ENCODE measurements around the gene RBM4.

DNA sequence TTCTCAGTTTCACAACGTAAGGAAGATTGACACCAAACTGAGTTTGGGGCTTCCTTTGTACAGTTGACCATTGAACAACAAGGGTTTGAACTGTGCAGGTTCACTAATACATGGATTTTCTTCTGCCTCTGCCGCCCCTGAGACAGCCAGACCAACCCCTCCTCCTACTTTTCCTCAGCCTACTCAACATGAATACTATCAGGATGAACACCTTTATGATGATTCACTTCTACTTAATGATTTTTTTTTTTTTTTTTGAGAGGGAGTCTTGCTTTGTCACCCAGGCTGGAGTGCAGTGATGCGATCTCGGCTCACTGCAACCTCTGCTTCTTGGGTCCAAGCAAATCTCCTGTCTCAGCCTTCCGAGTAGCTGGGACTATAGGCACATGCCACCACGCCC is 14.6 kb downstream of the RBM4 start:
- TF ChIP-seq, protein P1, sequence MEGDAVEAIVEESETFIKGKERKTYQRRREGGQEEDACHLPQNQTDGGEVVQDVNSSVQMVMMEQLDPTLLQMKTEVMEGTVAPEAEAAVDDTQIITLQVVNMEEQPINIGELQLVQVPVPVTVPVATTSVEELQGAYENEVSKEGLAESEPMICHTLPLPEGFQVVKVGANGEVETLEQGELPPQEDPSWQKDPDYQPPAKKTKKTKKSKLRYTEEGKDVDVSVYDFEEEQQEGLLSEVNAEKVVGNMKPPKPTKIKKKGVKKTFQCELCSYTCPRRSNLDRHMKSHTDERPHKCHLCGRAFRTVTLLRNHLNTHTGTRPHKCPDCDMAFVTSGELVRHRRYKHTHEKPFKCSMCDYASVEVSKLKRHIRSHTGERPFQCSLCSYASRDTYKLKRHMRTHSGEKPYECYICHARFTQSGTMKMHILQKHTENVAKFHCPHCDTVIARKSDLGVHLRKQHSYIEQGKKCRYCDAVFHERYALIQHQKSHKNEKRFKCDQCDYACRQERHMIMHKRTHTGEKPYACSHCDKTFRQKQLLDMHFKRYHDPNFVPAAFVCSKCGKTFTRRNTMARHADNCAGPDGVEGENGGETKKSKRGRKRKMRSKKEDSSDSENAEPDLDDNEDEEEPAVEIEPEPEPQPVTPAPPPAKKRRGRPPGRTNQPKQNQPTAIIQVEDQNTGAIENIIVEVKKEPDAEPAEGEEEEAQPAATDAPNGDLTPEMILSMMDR (IDR thresholded peaks at IDR 0.05): no peak
- TF ChIP-seq POLR2A (IDR thresholded peaks at IDR 0.05): no peak
